Natural killer cell (primary cell): Measurements from ENCODE around the gene RASGRF2. TPM values are rescaled to one million over a fixed set of nuclear protein-coding genes. Genes with fewer than 3 reads are reported as not detected.

Source experiments
- ATAC-seq, 3 donors: fragments of 150-1000 bp in 2 of 3; fragments of 200-7000 bp in 1 of 3; cut with Tn5 transposase; 1 replicate in 1 of 3; 2 replicates in 2 of 3; pipeline ENCODE4 v1.10.0; 2021; ENCODE audit warnings: mild to moderate bottlenecking in 2 of 3, moderate library complexity in 2 of 3
- DNase-seq, 2 donors: peaks; one replicate each; pipeline versions ENCODE4 v3.0.0 to v3.0.0-alpha.2; 2013 to 2021; ENCODE audit warnings: mixed read lengths in 1 of 2
- H3K27ac ChIP-seq: one replicate; pipeline ENCODE4 v1.5.1; 2013; ENCODE audit warnings: mild to moderate bottlenecking, low read length
- H3K27me3 ChIP-seq: one replicate; pipeline ENCODE4 v1.6.1; 2013; ENCODE audit warnings: low read length; ENCODE audit not compliant: control insufficient read depth, insufficient read depth
- H3K36me3 ChIP-seq: one replicate; pipeline ENCODE4 v1.6.1; 2013; ENCODE audit warnings: low read length; ENCODE audit not compliant: control insufficient read depth, insufficient read depth
- H3K4me1 ChIP-seq: one replicate; pipeline ENCODE4 v1.6.1; 2013; ENCODE audit warnings: low read length; ENCODE audit not compliant: control insufficient read depth, insufficient read depth
- H3K4me3 ChIP-seq: one replicate; pipeline ENCODE4 v1.5.1; 2013; ENCODE audit warnings: low read length
- H3K9me3 ChIP-seq: one replicate; pipeline ENCODE4 v1.6.1; 2013; ENCODE audit warnings: low read length; ENCODE audit not compliant: control insufficient read depth, insufficient read depth
- H3K27ac Mint-ChIP-seq, 2 donors: one replicate each; pipeline ENCODE4 v1.8.0; 2022; ENCODE audit warnings: mild to moderate bottlenecking in 2 of 2, mixed read lengths in 2 of 2, moderate library complexity in 1 of 2
- H3K27me3 Mint-ChIP-seq, 2 donors: one replicate each; pipeline ENCODE4 v1.8.0; 2022; ENCODE audit warnings: low read depth in 2 of 2, mixed read lengths in 2 of 2
- H3K36me3 Mint-ChIP-seq: one replicate; pipeline ENCODE4 v1.8.0; 2022; ENCODE audit warnings: mixed read lengths
- H3K4me1 Mint-ChIP-seq, 2 donors: one replicate each; pipeline ENCODE4 v1.8.0; 2022; ENCODE audit warnings: mixed read lengths in 2 of 2
- H3K4me3 Mint-ChIP-seq: one replicate; pipeline ENCODE4 v1.8.0; 2022; ENCODE audit warnings: mild to moderate bottlenecking, moderate library complexity, mixed read lengths
- H3K9me3 Mint-ChIP-seq, 2 donors: one replicate each; pipeline ENCODE4 v1.8.0; 2022; ENCODE audit warnings: mixed read lengths in 2 of 2
- CTCF ChIP-seq: fragments of 200-600 bp; IDR thresholded peaks from one replicate; pipeline ENCODE4 v1.8.0; 2022; ENCODE audit warnings: antibody characterized with exemption
- WGBS: methylation state at CpG from one replicate; pipeline ENCODE4 v1.1.7; 2013; ENCODE audit warnings: missing lambda C conversion rate; ENCODE audit not compliant: insufficient coverage; 5-methylcytosine and 5-hydroxymethylcytosine counted together
- intact Hi-C: fragments of 100-400 bp; cut with micrococcal nuclease; formaldehyde crosslinking; loops from one replicate; pipeline ENCODE4 v1.14.2; 2022
- total RNA-seq, 4 donors: library from RNA; stranded (reverse); fragments of 120-200 nt in 1 of 4; gene quantifications; one replicate each; pipeline versions ENCODE4 v1.2.3 to v1.2.4, GENCODE V29; 2013 to 2022

Gene RASGRF2
- total RNA-seq, 3 donors from 2014 or later (not counting 1 experiment from before 2014, with no cell fraction given) = 5.6 to 10.1 (median 6.1) TPM

DNA sequence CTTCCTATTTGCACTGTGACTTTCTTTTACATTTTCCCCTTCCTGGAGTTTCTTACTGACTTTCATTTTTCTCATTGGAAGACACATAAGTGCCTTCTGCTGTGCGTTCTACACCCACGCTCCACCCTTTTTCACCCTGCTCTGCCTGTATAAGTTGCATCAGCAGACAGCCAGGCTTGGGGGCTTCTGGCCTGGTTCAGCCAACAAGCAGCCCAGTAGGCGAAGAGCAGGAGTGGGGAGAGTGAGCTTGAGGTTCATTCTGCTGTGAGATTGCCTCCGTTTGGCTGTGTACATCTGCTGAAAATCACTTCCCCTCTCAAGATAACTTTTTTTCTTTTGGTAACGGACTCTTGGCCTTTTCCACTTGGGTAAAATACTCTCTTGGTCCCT lies 38.4 kb downstream of the RASGRF2 start:
- no peaks in the 10 kb centered on the region for H3K36me3 Mint-ChIP-seq
- no peak overlapping the region for H3K4me3 Mint-ChIP-seq
- H3K4me1 ChIP-seq = no peaks in the 10 kb centered on the region
- ATAC-seq (no peak), DNase-seq (peak in 1 of 2 donors; percentile 23)
- H3K4me3 ChIP-seq = no peak overlapping the region
- H3K27ac Mint-ChIP-seq = no peak overlapping the region
- H3K4me1 Mint-ChIP-seq = peaks cover 20 to 21% of the 10 kb centered on the region in 2 donors
- H3K36me3 ChIP-seq = no peaks in the 10 kb centered on the region
- H3K27ac ChIP-seq = no peak overlapping the region
- 64% methylated on average over 5 of the region's 5 CpGs for WGBS
- no peaks in the 10 kb centered on the region for H3K9me3 Mint-ChIP-seq
- TF ChIP-seq CTCF = no peak
- intact Hi-C loops = no loop called here
- H3K27me3 ChIP-seq = no peaks in the 10 kb centered on the region
- peaks cover 0 to 9% of the 10 kb centered on the region in 2 donors for H3K27me3 Mint-ChIP-seq
- H3K9me3 ChIP-seq = no peaks in the 10 kb centered on the region

DNA sequence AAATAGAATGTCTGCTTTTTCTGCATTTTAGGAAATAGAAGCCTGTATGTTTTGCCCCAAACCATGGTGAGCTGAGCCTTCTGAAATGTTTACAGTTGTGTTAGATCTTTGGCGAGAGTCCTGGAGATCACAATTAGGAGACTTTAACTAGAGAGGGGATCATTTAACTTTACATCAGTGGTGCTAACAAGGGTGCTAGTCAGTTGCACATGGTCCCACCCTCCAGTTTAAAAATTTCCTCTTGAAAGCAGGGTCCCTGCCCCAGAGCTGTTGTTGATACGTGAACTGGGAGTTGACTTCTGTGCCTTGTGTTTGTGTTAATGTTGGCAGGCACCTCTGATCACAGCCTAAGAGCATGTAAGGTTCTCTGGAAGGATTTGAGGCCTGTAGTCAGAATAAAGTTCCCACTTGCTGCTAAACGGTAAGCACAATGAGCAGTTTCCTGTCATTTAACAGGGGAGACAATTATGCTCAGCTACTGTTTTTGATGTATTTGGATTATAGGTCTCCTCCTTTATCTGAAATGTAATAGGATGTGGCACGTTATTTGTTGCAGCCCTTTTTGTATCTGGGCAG lies 43.7 kb downstream of the RASGRF2 start:
- no peak overlapping the region for H3K27ac Mint-ChIP-seq
- Histone ChIP-seq H3K27ac (no peak overlapping the region), H3K4me3 (no peak overlapping the region), H3K36me3 (no peaks in the 10 kb centered on the region), H3K9me3 (no peaks in the 10 kb centered on the region), H3K4me1 (peaks cover 24% of the 10 kb centered on the region), H3K27me3 (no peaks in the 10 kb centered on the region)
- H3K4me1 Mint-ChIP-seq = peaks cover 41 to 52% of the 10 kb centered on the region in 2 donors
- no peak for TF ChIP-seq CTCF
- H3K27me3 Mint-ChIP-seq = peaks cover 0 to 1% of the 10 kb centered on the region in 2 donors
- H3K9me3 Mint-ChIP-seq = no peaks in the 10 kb centered on the region
- H3K4me3 Mint-ChIP-seq = no peak overlapping the region
- intact Hi-C loops = no loop called here
- 82% methylated on average over 4 of the region's 4 CpGs for WGBS
- no peak for ATAC-seq
- DNase-seq = peak in 1 of 2 donors; percentile 38
- H3K36me3 Mint-ChIP-seq = no peaks in the 10 kb centered on the region

DNA sequence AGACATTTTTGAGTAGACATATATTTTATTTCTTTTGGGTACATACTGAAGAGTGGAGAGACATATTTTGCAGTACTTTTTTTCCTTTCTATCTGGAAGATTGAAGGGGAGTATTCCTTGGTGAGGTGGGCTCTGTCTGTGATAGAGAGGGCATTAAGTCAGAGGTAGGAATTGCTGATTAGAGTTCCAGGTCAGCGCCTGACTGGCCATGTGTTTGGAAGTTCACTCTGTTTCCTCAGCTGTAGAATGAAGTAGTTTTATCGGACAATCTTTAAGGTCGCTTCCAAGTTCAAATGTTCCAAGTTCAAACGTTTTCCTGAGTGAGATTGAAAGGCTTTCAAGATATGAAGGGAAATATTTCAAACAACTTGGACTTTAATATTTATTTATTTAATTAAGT lies 45.5 kb downstream of the RASGRF2 start:
- Histone ChIP-seq H3K9me3 (no peaks in the 10 kb centered on the region), H3K36me3 (no peaks in the 10 kb centered on the region), H3K4me3 (no peak overlapping the region), H3K27ac (no peak overlapping the region), H3K27me3 (no peaks in the 10 kb centered on the region), H3K4me1 (peaks cover 25% of the 10 kb centered on the region)
- WGBS = 100% methylated on average over 3 of the region's 4 CpGs
- DNase-seq (no peak), ATAC-seq (no peak)
- TF ChIP-seq CTCF = no peak
- H3K27ac Mint-ChIP-seq = no peak overlapping the region
- H3K36me3 Mint-ChIP-seq = no peaks in the 10 kb centered on the region
- H3K27me3 Mint-ChIP-seq = no peaks in the 10 kb centered on the region
- no peaks in the 10 kb centered on the region for H3K9me3 Mint-ChIP-seq
- intact Hi-C loops = no loop called here
- H3K4me3 Mint-ChIP-seq = no peak overlapping the region
- peaks cover 39 to 53% of the 10 kb centered on the region in 2 donors for H3K4me1 Mint-ChIP-seq

- Histone ChIP-seq H3K4me3 (no peak overlapping the region), H3K27ac (peak overlapping the region; percentile 38), H3K27me3 (no peaks in the 10 kb centered on the region), H3K36me3 (no peaks in the 10 kb centered on the region), H3K9me3 (no peaks in the 10 kb centered on the region), H3K4me1 (peaks cover 25% of the 10 kb centered on the region)
- H3K4me1 Mint-ChIP-seq = peaks cover 39 to 53% of the 10 kb centered on the region in 2 donors
- H3K27me3 Mint-ChIP-seq = no peaks in the 10 kb centered on the region
- DNase-seq (peak in 1 of 2 donors; percentile 16), ATAC-seq (no peak)
- no peak for TF ChIP-seq CTCF
- H3K9me3 Mint-ChIP-seq = no peaks in the 10 kb centered on the region
- no peaks in the 10 kb centered on the region for H3K36me3 Mint-ChIP-seq
- H3K27ac Mint-ChIP-seq = peak overlapping the region; percentile 54 to 72
- H3K4me3 Mint-ChIP-seq = peak overlapping the region; percentile 72
- intact Hi-C loops = no loop called here
Observed at GRCh38 chr5:81006231-81006630, 46.1 kb downstream of the RASGRF2 start.
